Stimulated activated CD4-positive, alpha-beta T cell treated with anti-CD3 and anti-CD28 coated beads, TNF-alpha, amount 100 ng/mL, for 1 hour (primary cell): ENCODE data around the gene HOXB3.

Experiments
- DNase-seq, 3 donors: peaks; one replicate each; pipeline ENCODE4 v3.0.0-alpha.2; 2020; ENCODE audit warnings: low read depth in 3 of 3, low spot score in 1 of 3

The HOXB3 gene

DNA sequence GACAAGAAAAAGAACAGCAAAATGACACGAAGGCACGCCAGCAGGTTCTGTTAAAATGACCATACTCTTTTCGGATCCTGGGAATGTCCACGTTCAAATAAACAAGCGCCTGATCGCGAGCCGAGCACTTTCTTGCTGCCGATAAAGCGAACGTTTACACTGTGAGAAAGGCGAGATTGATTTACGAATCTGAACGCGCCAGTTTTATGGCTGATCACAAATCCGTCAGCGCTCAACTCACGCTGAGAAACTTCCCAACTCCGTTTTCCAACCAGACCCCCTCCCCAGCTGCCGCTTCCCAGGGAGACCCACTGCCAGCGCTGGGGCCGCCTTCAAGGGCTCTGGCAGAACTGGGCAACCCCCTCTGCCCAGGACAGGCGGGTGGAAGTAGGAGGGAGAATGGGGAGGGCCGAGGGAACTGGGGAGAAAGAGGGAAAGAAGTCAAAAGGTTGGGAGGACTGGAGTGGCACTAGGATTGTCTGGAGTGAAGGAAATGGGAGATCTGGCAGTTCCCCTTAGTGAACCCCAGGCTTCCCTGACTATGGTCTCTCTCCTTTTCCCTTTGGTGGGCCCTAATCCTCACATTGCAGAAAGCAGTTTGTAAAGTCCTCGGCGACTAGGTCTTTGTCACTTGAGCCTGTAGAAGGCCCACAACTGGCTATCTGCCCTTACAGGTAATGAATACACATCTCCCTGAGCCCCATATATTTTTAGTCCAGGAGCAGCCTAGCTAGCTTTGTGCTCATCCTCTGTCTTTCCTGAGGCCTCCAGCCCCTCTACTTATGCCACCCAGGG, 18.8 kb downstream of the HOXB3 start:
- DNase-seq = no peak

DNA sequence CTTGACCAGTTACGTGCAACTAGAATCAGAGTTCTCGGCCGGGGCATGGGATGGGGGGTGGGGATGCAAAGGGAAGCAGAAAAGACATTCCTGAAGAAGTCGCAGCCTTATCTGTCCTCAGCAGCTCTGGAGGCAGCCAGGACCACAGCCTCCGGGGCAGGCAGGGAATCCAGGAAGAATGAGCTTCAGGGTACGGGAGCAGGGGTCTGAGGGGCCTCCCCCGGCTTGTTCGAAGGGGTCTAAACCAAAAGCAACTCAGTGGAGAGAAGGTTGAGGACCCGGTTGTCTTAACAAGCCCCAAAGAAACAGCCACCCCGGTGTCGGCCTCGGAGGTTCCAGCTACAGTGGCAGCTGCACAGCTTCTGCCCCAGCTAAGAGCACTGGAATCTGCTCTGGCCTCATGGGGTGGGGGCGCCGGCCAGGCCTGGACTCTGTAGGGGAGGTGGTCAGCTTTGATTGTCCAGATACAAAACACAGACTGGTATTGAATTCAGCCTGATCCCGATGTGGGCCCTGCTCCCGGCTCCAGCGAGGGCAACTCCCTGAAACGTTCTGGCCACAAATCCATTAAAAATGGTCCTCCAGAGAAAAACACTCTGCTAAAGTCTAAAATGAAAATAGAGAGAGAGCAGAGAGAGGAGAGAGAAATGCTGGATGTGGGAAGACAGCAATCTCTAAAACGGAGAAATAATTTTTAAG, 19.6 kb downstream of the HOXB3 start:
- no peak for DNase-seq

DNA sequence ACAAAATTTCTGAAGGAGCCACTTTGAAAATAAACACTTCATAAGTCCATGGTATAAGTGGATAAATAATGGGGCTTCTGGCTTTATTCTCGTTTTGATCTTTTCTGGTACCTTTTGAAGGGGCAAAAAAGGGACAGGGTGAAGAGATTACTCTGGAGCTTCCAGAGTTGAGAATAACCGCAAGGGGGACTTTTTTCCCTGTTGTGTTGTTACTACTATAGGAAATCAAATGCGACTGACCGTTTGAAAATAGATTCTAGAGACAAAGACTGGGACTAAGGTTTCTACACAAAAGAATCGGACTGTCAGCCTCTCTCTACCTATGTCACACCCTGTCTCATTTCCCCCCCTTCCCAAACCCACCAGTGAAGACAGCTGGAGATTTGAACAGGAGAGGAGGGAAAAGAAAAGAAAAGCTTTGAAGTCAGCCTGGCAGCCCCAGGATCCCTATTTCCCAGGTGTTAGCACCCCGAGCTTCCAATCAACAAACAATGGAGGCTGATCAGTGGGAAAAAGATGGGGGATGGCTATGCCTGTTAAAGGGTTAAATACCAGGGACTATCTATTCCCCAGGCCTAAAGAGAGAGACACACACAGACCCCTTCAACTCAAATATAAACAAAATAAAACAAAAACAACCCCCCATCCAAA, 20.2 kb downstream of the HOXB3 start:
- DNase-seq = no peak

DNA sequence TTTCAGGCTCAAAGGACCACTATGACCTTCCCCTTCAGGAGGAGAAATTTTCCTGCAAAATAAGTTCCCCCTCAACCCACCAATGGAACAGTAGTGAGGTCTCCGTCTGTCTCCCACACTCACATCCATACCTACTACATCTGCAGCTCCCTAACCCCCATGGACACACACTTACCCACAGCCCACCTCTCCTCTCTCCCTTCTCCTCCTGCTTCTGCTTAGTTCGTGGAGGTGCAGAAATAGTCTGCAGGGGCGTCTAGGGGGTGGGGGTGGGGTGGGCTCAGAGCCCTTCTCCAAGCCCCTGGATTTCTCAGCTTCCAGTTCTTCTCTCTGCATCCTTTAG, 20.8 kb downstream of the HOXB3 start:
- DNase-seq = no peak

DNA sequence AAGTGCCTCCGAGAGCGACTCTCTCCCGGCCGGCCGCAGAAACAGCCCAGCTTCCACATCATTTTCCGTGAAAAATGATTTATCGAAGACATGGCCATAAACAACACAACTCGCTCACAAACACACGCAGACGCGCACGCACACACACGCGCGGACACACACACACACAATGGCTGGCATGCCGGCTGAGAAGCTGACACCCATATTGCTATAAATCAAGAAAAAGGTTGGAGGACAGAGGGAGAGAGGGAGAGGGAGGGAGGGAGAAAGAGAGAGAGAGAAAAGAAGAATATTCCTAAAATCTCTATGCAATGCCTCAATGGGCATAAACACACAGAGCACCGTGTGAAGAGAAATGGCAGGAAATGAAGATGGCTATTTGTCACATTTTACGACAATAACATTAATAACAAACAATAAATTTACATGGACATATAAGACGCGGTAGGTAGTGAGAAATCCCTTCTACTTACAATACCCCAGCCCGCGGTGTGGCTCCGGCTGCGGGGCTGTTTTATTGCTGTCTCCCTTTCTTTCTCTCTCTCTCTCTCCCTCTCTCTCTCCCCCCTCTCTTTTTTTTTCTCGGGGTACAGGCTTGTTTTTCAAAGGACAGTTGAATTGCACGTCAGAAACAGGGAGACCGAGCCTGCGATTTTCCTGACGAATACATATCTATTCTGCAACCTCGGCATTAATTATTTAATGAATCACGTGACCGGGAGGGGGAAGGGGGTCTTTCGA, 21.4 kb downstream of the HOXB3 start:
- DNase-seq = no peak

DNA sequence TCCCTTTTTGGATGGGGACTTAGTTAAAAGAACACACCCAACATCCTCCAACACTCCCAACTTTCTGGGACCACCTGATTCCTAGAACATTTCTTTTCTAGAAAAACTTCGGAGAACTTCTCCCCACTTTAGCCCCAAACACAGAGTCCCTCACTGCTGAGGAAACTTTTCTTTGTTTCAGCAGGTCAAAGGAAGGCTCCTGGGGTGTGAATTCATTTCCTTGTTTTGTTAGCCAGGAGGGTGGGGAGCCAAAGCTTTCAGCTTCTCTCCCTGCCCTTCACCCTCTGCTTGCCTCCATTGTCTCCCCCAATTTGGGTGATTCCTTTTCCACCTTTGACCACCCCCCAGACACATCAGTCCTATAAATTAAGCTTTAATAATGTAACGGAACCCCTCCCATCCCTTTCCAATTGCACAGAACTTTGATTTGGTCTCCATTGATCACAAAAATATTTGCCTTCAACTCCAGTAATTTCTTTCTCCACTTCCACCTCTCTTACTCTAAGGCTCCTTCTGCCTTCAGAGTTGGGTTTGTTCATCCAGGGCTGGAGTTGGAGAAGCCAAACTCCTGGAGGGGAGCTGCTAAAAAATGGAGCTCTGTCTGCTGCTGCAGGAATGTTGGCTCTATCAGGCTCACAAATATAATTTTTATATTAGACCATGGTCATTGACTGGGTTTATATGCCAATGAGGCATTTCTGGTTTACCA, 22.2 kb downstream of the HOXB3 start:
- no peak for DNase-seq

DNA sequence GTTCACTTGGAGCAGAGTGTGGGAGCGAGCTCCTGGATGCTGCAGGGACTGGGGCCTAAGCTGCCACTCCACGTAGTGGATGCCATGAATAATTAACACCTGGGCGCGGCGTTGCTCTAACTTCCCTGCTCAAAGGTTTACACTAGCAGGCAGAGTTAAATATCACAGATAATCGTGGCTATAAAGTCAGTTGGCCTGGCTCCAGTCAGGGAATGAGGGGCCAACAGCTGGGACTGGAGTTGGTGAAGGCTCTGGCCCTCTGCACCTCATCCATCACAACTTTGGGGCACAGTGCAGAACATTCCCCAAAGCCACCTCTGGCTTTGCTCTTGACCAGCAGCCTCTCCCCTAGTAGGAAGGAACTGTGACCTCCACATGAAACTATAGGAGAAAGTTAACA, 22.8 kb downstream of the HOXB3 start:
- no peak for DNase-seq

DNA sequence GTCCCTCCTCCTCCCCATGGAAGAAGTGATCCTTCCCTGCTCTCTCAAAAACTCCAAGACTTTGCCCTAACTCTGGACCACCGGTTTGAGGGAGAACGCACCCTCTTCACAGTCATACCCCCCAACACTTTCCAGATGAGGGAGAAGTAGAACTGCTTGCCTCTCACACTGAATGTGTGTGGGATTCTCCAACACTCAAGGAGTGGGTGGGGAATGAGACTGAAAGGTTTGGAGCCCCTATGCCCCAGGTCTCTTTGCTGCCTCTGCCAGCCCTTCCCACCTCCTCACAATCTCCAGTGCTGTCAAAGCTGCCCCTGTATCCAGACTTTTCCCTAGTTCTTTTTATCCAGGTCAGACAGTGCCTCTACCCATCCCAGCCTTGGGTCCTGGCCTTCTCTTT, 23.3 kb downstream of the HOXB3 start:
- no peak for DNase-seq

DNA sequence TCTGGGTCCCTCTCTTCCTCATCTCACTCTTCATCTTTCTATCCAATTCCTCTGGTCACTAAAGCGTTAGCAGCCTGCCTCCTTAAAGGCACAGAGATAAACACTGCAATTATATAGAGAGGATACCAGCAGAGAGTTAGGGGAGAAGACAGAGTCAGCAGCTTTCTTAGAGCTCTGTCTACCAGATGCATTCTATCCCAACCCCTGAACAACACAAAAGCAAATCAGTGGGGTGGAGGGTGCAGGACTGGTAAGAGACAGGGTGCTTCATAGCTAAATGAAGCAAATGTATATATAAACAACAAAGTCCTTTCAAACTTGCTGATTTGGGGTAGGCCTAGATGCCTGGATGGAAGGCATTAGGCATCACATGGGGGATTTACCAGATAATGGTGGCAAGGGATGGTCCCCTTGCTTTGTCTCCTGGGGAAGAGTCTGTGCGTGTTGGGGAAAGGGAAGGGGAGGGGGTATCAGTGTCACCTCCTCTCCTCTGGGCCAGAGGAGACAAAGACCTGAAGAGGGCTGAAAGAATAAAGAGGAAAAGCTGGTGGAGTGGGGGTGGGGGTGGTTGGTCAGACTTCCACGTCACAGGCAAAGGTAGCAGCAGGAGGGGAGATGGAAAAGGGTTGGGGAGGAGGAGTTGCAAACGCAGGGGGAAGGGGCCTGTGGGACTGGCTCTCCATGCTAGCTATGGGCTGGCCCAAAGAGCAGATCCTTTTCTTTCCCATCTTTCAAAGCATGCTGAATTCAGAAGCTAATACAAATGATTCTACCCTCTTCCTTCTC, 23.9 kb downstream of the HOXB3 start:
- DNase-seq = no peak

DNA sequence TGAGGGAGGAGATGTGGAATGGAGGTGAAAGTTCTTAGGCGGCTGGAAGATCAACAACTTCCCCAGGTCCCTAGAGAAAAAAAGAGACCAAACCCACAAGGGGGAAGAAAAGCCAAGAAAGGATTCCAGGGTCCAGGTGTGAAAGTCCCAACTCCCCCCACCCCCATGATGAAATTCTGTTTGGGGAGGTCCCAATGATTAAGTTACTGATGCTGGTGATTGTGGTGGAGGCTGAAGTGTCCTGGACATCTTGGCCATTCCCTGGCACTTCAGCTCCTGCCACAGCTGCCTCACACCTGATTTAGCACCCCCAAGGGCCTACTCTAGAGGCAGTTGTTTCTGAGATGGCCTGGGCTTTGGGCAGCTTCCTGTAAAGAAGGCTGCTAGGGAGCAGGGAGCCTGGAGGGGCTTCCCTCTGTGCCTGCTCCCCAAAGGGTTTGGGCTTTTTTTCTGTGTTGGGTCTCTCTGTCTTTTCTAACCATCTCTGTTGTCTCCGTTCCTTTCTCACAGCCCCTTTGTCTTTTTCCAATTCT, 25.0 kb downstream of the HOXB3 start:
- no peak for DNase-seq

DNA sequence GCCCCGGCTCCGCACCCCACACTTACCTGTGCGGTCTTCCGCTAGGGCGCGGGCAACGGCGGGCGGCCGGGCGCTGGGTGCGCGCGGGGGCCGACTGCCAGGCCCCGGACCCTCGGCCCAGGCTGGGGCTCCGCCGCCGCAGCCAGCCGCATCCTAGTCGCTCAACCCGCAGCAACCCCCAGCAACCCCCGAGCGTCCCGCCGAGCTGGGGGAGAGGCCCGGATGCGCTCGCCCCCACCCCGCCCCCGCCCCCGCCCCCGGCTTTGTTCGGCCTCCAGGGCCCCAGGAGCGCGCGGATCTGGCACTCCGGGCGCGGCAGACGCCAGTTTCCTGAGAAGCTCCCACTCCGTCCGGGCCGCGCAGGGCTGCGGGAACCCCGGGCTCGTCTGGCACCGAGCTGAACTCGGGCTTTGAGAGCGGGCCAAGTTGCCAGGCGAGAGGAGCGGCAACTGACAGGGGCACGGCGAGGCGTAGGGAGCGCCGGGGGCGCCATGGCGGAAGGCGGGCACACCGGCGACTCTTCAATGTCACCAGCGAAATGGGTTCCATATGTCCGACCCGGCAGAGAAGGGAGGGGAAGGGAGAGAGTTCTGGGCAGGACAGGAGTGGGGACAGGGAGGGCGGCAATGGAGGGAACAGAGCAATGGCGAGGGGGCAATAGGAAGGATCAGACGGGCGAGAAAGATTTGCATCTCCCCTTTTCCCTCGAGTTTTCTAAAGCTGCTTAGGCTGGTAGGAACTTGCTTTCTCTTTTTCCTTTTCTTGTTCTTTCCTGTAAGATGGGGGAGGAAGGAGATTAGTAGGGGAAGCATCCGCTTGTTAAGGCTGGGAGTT, 25.6 kb downstream of the HOXB3 start:
- no peak for DNase-seq

DNA sequence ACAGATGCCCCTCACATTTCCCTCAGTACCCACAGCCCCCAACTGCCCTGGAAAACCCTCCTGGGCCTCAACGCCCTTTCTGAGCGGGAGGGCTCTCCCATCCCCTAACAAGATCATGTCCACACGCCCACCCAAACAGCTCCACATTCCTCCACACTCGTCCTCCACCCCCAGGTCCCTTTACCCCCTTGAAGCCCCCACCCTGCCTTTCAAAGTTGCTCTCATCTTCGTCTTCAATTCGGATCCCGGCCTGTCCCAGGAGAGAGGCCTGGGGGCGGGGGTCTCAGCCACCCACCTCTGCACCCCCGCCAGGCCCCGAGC, 26.2 kb downstream of the HOXB3 start:
- no peak for DNase-seq

DNA sequence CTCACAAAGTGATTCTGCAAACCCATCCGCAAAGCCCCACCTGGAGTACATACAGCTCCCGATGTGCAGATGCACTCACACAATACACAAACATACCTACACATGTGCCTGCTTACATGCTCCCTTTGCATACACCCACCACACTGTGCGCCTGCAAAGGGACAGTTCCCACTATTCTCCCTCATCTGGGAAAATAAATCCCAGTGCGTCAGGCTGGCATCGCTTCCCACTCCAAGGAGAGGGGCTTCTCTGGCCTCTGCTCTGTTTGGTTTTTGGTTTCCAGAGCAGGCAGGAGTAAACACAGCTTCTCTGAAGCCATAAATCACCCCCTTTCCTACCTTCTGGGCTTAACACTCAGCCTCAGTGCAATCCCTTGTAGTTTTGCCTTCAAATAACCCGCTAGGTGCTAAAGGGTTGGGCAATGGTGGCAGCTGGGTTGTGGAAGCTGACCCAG, 26.6 kb downstream of the HOXB3 start:
- no peak for DNase-seq

DNA sequence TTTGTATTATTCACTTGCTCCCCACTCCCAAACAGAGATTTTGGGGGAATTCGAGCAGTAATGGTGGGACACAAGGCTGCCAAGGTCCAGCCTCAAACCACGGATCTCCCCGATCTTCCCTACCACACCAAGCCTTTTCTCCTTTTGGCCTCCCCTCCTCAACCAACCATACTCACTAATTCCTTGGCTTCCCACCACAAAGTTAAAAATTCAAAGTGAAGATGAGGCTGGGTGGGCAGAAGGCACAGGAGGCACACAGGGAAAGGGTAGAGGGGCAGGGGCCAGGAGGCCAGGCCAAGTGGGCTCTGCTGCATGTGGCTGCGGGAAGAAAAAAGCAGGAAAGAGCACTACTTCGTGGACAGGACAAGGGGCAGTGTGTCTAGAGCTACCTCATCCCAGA, 27.1 kb downstream of the HOXB3 start:
- no peak for DNase-seq

DNA sequence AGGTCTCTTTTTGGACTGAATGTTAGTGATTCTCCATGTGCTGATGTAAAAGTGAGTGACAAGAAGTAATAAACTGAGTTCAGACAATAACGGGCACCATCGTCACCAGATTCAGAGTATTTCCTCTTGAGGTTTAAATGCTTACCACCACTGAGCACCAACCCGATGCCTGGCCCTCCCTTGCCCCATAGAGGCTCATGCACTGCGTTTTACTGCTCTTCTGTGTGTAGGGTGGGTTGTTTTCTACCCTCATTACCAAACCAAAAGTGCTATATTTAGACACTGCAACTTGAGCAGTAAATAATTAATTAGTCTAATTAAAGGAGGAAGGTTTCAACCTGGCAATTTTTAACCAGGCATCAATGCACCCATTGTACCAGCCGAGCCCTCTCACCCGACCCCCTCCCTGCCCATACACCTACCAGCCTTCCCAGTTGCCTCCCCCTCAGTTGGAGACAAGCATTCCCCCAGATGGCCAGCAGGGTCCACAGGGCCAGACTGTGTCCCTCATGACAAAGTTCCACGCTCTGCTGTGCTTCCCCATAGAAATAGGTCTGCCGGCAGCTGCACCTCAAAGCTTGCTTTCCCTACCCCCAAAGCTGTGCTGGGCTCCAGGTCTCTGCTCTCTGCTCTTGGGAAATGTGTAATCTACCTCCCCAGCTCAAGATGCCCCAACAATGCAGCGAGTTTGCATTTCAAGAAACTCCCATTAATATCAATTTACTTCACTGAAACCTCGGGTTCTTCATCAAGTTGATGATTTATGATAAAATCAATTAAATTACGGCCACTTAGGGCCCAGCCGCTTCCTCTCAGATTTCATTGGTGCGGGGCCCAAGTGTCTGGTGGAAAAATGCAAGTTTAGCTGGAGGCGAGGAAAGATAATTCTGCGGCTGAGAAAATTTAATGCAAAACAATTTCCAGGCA, 27.9 kb downstream of the HOXB3 start:
- DNase-seq = no peak

DNA sequence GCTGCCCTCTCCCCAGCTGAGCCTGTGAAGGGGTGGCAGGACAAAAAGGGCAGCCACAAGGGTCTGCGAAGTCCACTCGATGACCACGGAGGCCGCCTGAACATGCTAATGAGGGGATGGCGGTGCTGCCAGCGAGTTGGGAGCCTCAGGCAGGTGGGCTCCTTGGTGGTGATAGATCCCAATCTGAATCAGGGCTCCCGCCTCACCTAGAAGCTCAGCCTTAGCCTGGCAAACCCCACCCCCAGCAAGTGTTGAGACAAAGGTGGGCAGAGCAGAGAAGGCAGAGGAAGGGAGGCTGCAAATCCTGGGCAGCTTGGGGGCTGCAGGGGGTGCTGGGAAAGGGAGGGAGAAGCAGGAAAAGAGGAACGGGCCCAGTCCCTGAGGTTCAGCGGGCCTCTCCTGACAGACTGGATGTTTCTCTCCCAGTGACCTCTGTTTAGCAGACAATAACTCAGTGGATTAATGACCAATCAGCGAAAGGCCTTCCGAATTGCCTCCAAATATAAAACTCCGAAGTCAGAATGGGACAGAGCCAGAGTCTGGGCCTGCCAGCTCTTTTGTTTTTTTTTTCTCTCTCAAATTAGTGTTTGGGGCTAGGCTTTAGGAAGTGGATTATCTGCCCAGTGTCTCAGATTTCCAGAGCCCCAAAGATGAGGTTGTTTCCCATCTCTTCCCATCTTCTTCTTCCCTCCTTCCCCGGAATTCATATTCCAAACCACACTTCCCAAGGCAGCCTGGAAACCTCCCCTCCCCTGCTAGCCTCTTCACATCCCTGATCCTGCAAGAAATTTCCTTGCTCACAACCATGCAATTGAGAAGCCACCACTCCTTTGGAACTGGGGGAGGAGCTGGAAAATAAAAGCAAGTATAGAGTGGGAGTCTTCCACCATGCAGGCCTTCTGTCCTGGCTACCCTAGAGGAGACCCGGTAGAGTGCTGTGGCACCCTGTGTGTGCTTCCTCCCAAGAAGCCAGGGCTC, 29.9 kb downstream of the HOXB3 start:
- DNase-seq = no peak
